ENCODE measurements around the gene DGKE.

GRCh38 chr17:56890390-56890789 is 56.4 kb downstream of the DGKE start:
- TF ChIP-seq CTCF (conservative IDR thresholded peaks at IDR 0.05; ENCODE audit: low read length) (no peak), EZH2phosphoT487 (IDR thresholded peaks at IDR 0.05; ENCODE audit: borderline replicate concordance) (no peak)

All from Loucy (cell line).